DOHH2 (cell line): ENCODE measurements around the gene HDLBP.
A peak's percentile ranks its signal among the peaks of the same experiment; 100 is the strongest.

Experiments
- H3F3A ChIP-seq: fragments of 200-600 bp; sonication (generic), shearing (Covaris generic); 2 replicates; pipeline ENCODE4 v1.6.0; 2016; ENCODE audit warnings: antibody characterized with exemption, mild to moderate bottlenecking; ENCODE audit not compliant: control insufficient read depth, insufficient read depth
- H3K27ac ChIP-seq: fragments of 200-600 bp; sonication (generic); 2 replicates; pipeline ENCODE4 v1.5.1; 2014; ENCODE audit warnings: low read depth, mild to moderate bottlenecking, low read length, moderate library complexity
- H3K27me3 ChIP-seq: fragments of 200-600 bp; sonication (generic); 2 replicates; pipeline ENCODE4 v1.6.1; 2014; ENCODE audit warnings: mild to moderate bottlenecking, low read length, mixed read lengths; ENCODE audit not compliant: control insufficient read depth
- H3K36me3 ChIP-seq: fragments of 200-600 bp; sonication (generic); 2 replicates; pipeline ENCODE4 v1.6.1; 2014; ENCODE audit warnings: mild to moderate bottlenecking, low read length, moderate library complexity, mixed read lengths; ENCODE audit not compliant: control insufficient read depth
- H3K4me1 ChIP-seq: fragments of 200-600 bp; sonication (generic); 2 replicates; pipeline ENCODE4 v1.6.1; 2014; ENCODE audit warnings: mild to moderate bottlenecking, low read length, mixed read lengths; ENCODE audit not compliant: control insufficient read depth
- H3K4me2 ChIP-seq: fragments of 200-600 bp; sonication (generic); 2 replicates; pipeline ENCODE4 v1.6.0; 2014; ENCODE audit warnings: mild to moderate bottlenecking, low read length, moderate library complexity
- H3K4me3 ChIP-seq: fragments of 200-600 bp; sonication (generic); 2 replicates; pipeline ENCODE4 v1.5.1; 2014; ENCODE audit warnings: mild to moderate bottlenecking, low read length, mixed read lengths
- H3K79me2 ChIP-seq: fragments of 200-600 bp; sonication (generic); 2 replicates; pipeline ENCODE4 v1.6.1; 2014; ENCODE audit warnings: mild to moderate bottlenecking, low read length, mixed read lengths; ENCODE audit not compliant: control insufficient read depth
- H3K9me2 ChIP-seq: fragments of 200-600 bp; sonication (generic); replicated peaks from 2 replicates; pipeline ENCODE4 v1.6.1; 2014; ENCODE audit warnings: mild to moderate bottlenecking, low read length, mixed read lengths; ENCODE audit not compliant: control insufficient read depth
- H3K9me3 ChIP-seq: fragments of 200-600 bp; sonication (generic); 2 replicates; pipeline ENCODE4 v1.6.1; 2014; ENCODE audit warnings: antibody characterized with exemption, low read length, mixed read lengths; ENCODE audit not compliant: control insufficient read depth, insufficient read depth
- H4K20me1 ChIP-seq: fragments of 200-600 bp; sonication (generic); 2 replicates; pipeline ENCODE4 v1.6.0; 2014; ENCODE audit warnings: low read depth, mild to moderate bottlenecking, antibody characterized with exemption, low read length, moderate library complexity; ENCODE audit not compliant: control insufficient read depth, insufficient read depth
- CTCF ChIP-seq: fragments of 200-600 bp; sonication (generic); IDR thresholded peaks from one replicate; pipeline ENCODE4 v1.5.1; 2014; ENCODE audit warnings: antibody characterized with exemption, mild to moderate bottlenecking, low read depth, low read length; ENCODE audit not compliant: poor library complexity, severe bottlenecking
- EZH2phosphoT487 ChIP-seq: fragments of 200-600 bp; sonication (generic); IDR thresholded peaks from 2 replicates; pipeline ENCODE4 v1.6.1; 2017; ENCODE audit warnings: borderline replicate concordance, mild to moderate bottlenecking, antibody characterized with exemption, low read length, moderate library complexity, mixed read lengths

The HDLBP gene

GRCh38 chr2:241324775-241325174 is 9.3 kb upstream of the HDLBP start:
- H3F3A ChIP-seq, result peaks cover 14% of the 10 kb centered on the region; the same call in 1 of the 2 replicates
- peak overlapping the region; percentile 93 for H3K4me2 ChIP-seq
- no peak for TF ChIP-seq CTCF
- TF ChIP-seq EZH2phosphoT487, result no peak
- peak overlapping the region; percentile 79 for H3K27ac ChIP-seq
- H4K20me1 ChIP-seq, result peaks cover 23% of the 10 kb centered on the region
- H3K36me3 ChIP-seq, result peaks cover 76% of the 10 kb centered on the region
- H3K9me3 ChIP-seq, result no peaks in the 10 kb centered on the region
- no peaks in the 10 kb centered on the region for H3K9me2 ChIP-seq
- H3K4me3 ChIP-seq, result peak overlapping the region; percentile 60
- no peaks in the 10 kb centered on the region for H3K27me3 ChIP-seq
- peaks cover 89% of the 10 kb centered on the region for H3K79me2 ChIP-seq
- H3K4me1 ChIP-seq, result peaks cover 61% of the 10 kb centered on the region

GRCh38 chr2:241323778-241324177 is 8.3 kb upstream of the HDLBP start:
- H3F3A ChIP-seq, result peaks cover 14% of the 10 kb centered on the region; the same call in 1 of the 2 replicates
- H3K9me3 ChIP-seq, result no peaks in the 10 kb centered on the region
- H3K4me2 ChIP-seq, result peak overlapping the region; percentile 93
- peaks cover 95% of the 10 kb centered on the region for H3K79me2 ChIP-seq
- TF ChIP-seq CTCF (no peak), EZH2phosphoT487 (no peak)
- no peaks in the 10 kb centered on the region for H3K27me3 ChIP-seq
- H3K9me2 ChIP-seq, result no peaks in the 10 kb centered on the region
- H3K27ac ChIP-seq, result peak overlapping the region; percentile 79
- peaks cover 25% of the 10 kb centered on the region for H4K20me1 ChIP-seq
- peaks cover 79% of the 10 kb centered on the region for H3K36me3 ChIP-seq
- H3K4me1 ChIP-seq, result peaks cover 71% of the 10 kb centered on the region
- peak overlapping the region; percentile 60 for H3K4me3 ChIP-seq

GRCh38 chr2:241321886-241322285 is 6.4 kb upstream of the HDLBP start:
- Histone ChIP-seq H3K79me2 (peaks cover 100% of the 10 kb centered on the region), H3K27ac (peak overlapping the region; percentile 46), H3K27me3 (no peaks in the 10 kb centered on the region), H3K4me3 (peak overlapping the region; percentile 40), H3F3A (peaks cover 14% of the 10 kb centered on the region; the same call in 1 of the 2 replicates), H3K9me3 (no peaks in the 10 kb centered on the region), H3K4me2 (peak overlapping the region; percentile 93), H3K9me2 (no peaks in the 10 kb centered on the region), H4K20me1 (peaks cover 38% of the 10 kb centered on the region), H3K36me3 (peaks cover 82% of the 10 kb centered on the region), H3K4me1 (peaks cover 90% of the 10 kb centered on the region)
- TF ChIP-seq EZH2phosphoT487 (no peak), CTCF (no peak)

GRCh38 chr2:241321033-241321432 is 5.6 kb upstream of the HDLBP start:
- peak overlapping the region; percentile 93 for H3K4me2 ChIP-seq
- peaks cover 82% of the 10 kb centered on the region for H3K36me3 ChIP-seq
- peaks cover 90% of the 10 kb centered on the region for H3K4me1 ChIP-seq

More at GRCh38 chr2:241321033-241321432, 5.6 kb upstream of the HDLBP start:
- peak overlapping the region; percentile 40 for H3K4me3 ChIP-seq
- peaks cover 100% of the 10 kb centered on the region for H3K79me2 ChIP-seq
- no peaks in the 10 kb centered on the region for H3K9me2 ChIP-seq
- H3K9me3 ChIP-seq, result no peaks in the 10 kb centered on the region
- H4K20me1 ChIP-seq, result peaks cover 42% of the 10 kb centered on the region
- H3K27me3 ChIP-seq, result no peaks in the 10 kb centered on the region
- peak overlapping the region; percentile 46; the same call in 1 of the 2 replicates for H3K27ac ChIP-seq
- H3F3A ChIP-seq, result peaks cover 14% of the 10 kb centered on the region; the same call in 1 of the 2 replicates
- no peak for TF ChIP-seq EZH2phosphoT487
- no peak for TF ChIP-seq CTCF
